Endometrium (tissue), 2 donors: Measurements from ENCODE around the gene CWC27.
"Not testable (repeated sequence)": the region's sequence is repeated elsewhere in the genome, so short reads cannot be mapped to it uniquely, and the experiment has no call there.

ENCODE experiments used
- FAIRE-seq: peaks from 2 replicates; lab custom pipeline; 2012; peaks lifted over from hg19 to GRCh38; lab: Jason Lieb, UNC
- donor health status: control.
- donor health status: control.

CWC27 gene

GRCh38 chr5:64925123-64925522 is 156.4 kb downstream of the CWC27 start:
- FAIRE-seq: no peak

GRCh38 chr5:64929833-64930232 is 161.1 kb downstream of the CWC27 start:
- FAIRE-seq: no peak

GRCh38 chr5:64930672-64931318 is 162.1 kb downstream of the CWC27 start:
- no peak for FAIRE-seq

GRCh38 chr5:64939422-64939771 is 170.7 kb downstream of the CWC27 start:
- not testable (repeated sequence) for FAIRE-seq

GRCh38 chr5:64939772-64940510 is 171.2 kb downstream of the CWC27 start:
- no peak for FAIRE-seq

GRCh38 chr5:64942460-64942859 is 173.7 kb downstream of the CWC27 start:
- no peak for FAIRE-seq

GRCh38 chr5:64944868-64945267 is 176.1 kb downstream of the CWC27 start:
- no peak for FAIRE-seq

GRCh38 chr5:64947031-64947430 is 178.3 kb downstream of the CWC27 start:
- FAIRE-seq: no peak

- FAIRE-seq: no peak
Observed at GRCh38 chr5:64947801-64948200, 179.1 kb downstream of the CWC27 start.

- FAIRE-seq: no peak
Observed at GRCh38 chr5:64949331-64949730, 180.6 kb downstream of the CWC27 start.

GRCh38 chr5:64952951-64953673 is 184.4 kb downstream of the CWC27 start:
- no peak for FAIRE-seq

GRCh38 chr5:64954518-64954917 is 185.8 kb downstream of the CWC27 start:
- no peak for FAIRE-seq

GRCh38 chr5:64958757-64959391 is 190.1 kb downstream of the CWC27 start:
- peak; percentile 85 for FAIRE-seq

GRCh38 chr5:64963278-64963677 is 194.5 kb downstream of the CWC27 start:
- FAIRE-seq: no peak

GRCh38 chr5:64968591-64969110 is 199.9 kb downstream of the CWC27 start:
- FAIRE-seq: no peak

GRCh38 chr5:64969578-64969977 is 200.8 kb downstream of the CWC27 start:
- no peak for FAIRE-seq

- no peak for FAIRE-seq
Observed at GRCh38 chr5:64971513-64971912, 202.8 kb downstream of the CWC27 start.

- FAIRE-seq: no peak
Observed at GRCh38 chr5:64971990-64972389, 203.3 kb downstream of the CWC27 start.

GRCh38 chr5:64972591-64972990 is 203.9 kb downstream of the CWC27 start:
- FAIRE-seq: no peak

- FAIRE-seq: no peak
Observed at GRCh38 chr5:64973215-64973614, 204.5 kb downstream of the CWC27 start.

- no peak for FAIRE-seq
Observed at GRCh38 chr5:64977779-64978178, 209.0 kb downstream of the CWC27 start.

- FAIRE-seq: no peak
Observed at GRCh38 chr5:64978546-64978945, 209.8 kb downstream of the CWC27 start.

- no peak for FAIRE-seq
Observed at GRCh38 chr5:64979531-64979930, 210.8 kb downstream of the CWC27 start.
